ENCODE data around the gene UBE2H.

- TF ChIP-seq CTCF (IDR thresholded peaks at IDR 0.05) (no peak), POLR2AphosphoS5 (IDR thresholded peaks at IDR 0.05; ENCODE audit: insufficient read depth in 1 of 2, low read depth in 1 of 2) (no peak)
Measured at GRCh38 chr7:129968592-129969383, 16.0 kb upstream of the UBE2H start.
